ENCODE results near the gene AGPAT4. TPM values are rescaled to one million over a fixed set of nuclear protein-coding genes. Genes with fewer than 3 reads are reported as not detected.

Gene AGPAT4
- total RNA-seq, 1 donor from 2014 or later, result 24.4 TPM

GRCh38 chr6:161080263-161080970, 193.4 kb downstream of the AGPAT4 start:
- no peak for DNase-seq (ENCODE audit: extremely low spot score, unreplicated experiment)
- Mint-ChIP-seq H3K9me3 (no peaks in the 10 kb centered on the region), H3K27ac (no peak overlapping the region), H3K36me3 (peaks cover 5% of the 10 kb centered on the region), H3K4me3 (no peak overlapping the region), H3K27me3 (no peaks in the 10 kb centered on the region), H3K4me1 (ENCODE audit: unreplicated experiment) (no peaks in the 10 kb centered on the region)
- TF ChIP-seq CTCF (conservative IDR thresholded peaks at IDR 0.05), result no peak
